GM12878 (cell line): Measurements from ENCODE around the gene C1QTNF12. TPM values are rescaled to one million over a fixed set of nuclear protein-coding genes. Genes with fewer than 3 reads are reported as not detected.

ENCODE experiments used
- PRDM15 ChIP-seq: fragments of 450-650 bp; formaldehyde crosslinking; IDR thresholded peaks from 2 replicates; pipeline ENCODE4 v1.4.0; 2020; ENCODE audit warnings: mild to moderate bottlenecking, moderate library complexity
- STAT1 ChIP-seq: fragments of 450-650 bp; conservative IDR thresholded peaks from 2 replicates; pipeline ENCODE4 v1.6.1; 2014; ENCODE audit warnings: antibody characterized with exemption, mild to moderate bottlenecking
- ZNF687 ChIP-seq: fragments of 450-650 bp; IDR thresholded peaks from 2 replicates; pipeline ENCODE4 v1.6.1; 2017; ENCODE audit warnings: mild to moderate bottlenecking, moderate library complexity
- polyA plus RNA-seq, 11 experiments: library from polyadenylated mRNA; depleted of rRNA in 4 of 11; unstranded in 6 of 11; stranded (reverse) in 5 of 11; fragments of >200 nt; fragmentation: Nextera tagmentation in 4 of 11; fragmentation: Illumina TruSeq in 1 of 11; extraction: Ambion mirVana in 4 of 11; extraction: Trizol in 1 of 11; gene quantifications; 1 replicate in 1 of 11; 2 replicates in 10 of 11; pipeline versions ENCODE4 v1.2.1 to v1.2.3, GENCODE V29; 2011 to 2016; ENCODE audit warnings: inconsistent platforms in 2 of 11, missing spikeins in 2 of 11, low read depth in 1 of 11
- total RNA-seq, 4 experiments: library from RNA; depleted of rRNA in 3 of 4; stranded (reverse); fragments of >200 nt in 3 of 4; fragmentation: Illumina TruSeq in 1 of 4; extraction: Trizol in 1 of 4; gene quantifications; 2 replicates each; pipeline versions ENCODE4 v1.2.1 to v1.2.3, GENCODE V29; 2013 to 2021

Gene C1QTNF12
- total and polyA plus RNA-seq, 10 of the 15 experiments (the other 5 are each of a cell fraction or from before 2014, with no cell fraction given) = 0.17 to 1.0 (median 0.31) TPM; not detected in 5

DNA sequence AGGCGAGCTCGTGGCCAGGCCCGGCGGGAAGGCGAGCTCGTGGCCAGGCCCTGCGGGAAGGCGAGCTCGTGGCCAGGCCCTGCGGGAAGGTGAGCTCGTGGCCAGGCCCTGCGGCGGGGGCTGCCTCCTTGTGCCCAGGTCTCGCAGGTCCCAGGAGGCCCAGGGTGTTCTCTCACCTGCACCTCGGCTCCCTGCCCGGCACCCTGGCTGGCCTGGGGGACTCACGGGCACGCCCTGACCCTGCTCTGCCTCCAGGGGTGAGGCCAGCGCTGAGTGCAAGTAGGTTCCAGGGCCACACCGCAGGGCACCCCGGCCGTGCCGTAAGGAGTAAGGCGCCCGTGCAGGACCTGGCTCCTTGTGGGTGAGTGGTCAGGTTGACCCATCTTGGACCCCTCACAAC is 19.1 kb downstream of the C1QTNF12 start (continued):
- no peak for TF ChIP-seq ZNF687
- no peak for TF ChIP-seq PRDM15 (CRISPR knock-in tag)
- no peak for TF ChIP-seq STAT1
